Limb (tissue), 2 donors: ENCODE data around the gene PARD6G.
A peak's percentile ranks its signal among the peaks of the same experiment; 100 is the strongest.

Source experiments
- DNase-seq, 2 donors: peaks; one replicate each; pipeline ENCODE4 v3.0.0-alpha.2; 2016; ENCODE audit errors: extremely low spot score in 2 of 2

PARD6G gene

GRCh38 chr18:80247393-80247841, at the start of gene PARD6G:
PARD6G (minus strand) TSS chr18:80247514; CDS start chr18:80247348, 166 bp downstream.
- DNase-seq = peak; percentile 73 to 94

- peak in 1 of 2 donors; percentile 61 for DNase-seq
Observed at GRCh38 chr18:80262241-80263033, 15.1 kb upstream of the PARD6G start.

- DNase-seq = no peak
Observed at GRCh38 chr18:80259610-80260009, 12.3 kb upstream of the PARD6G start.

GRCh38 chr18:80258640-80259039, 11.3 kb upstream of the PARD6G start:
- no peak for DNase-seq

GRCh38 chr18:80257579-80258543, 10.5 kb upstream of the PARD6G start:
- peak; percentile 30 to 64 for DNase-seq

- DNase-seq = no peak
Observed at GRCh38 chr18:80254971-80255500, 7.7 kb upstream of the PARD6G start.

GRCh38 chr18:80253871-80254492, 6.7 kb upstream of the PARD6G start:
- no peak for DNase-seq

- DNase-seq = no peak
Observed at GRCh38 chr18:80253236-80253635, 5.9 kb upstream of the PARD6G start.

GRCh38 chr18:80252136-80252535, 4.8 kb upstream of the PARD6G start:
- no peak for DNase-seq

GRCh38 chr18:80251700-80252099, 4.4 kb upstream of the PARD6G start:
- DNase-seq = no peak

- no peak for DNase-seq
Observed at GRCh38 chr18:80250740-80251364, 3.5 kb upstream of the PARD6G start.

- DNase-seq = no peak
Observed at GRCh38 chr18:80249217-80250093, 2.1 kb upstream of the PARD6G start.

- DNase-seq = peak; percentile 30 to 85
Observed at GRCh38 chr18:80246445-80247392, 595 bp downstream of the PARD6G start.

- DNase-seq = no peak
Observed at GRCh38 chr18:80245781-80246444, 1.4 kb downstream of the PARD6G start.

GRCh38 chr18:80244956-80245730, 2.2 kb downstream of the PARD6G start:
- no peak for DNase-seq

- no peak for DNase-seq
Observed at GRCh38 chr18:80244167-80244566, 3.1 kb downstream of the PARD6G start.

- DNase-seq = no peak
Observed at GRCh38 chr18:80243204-80243603, 4.1 kb downstream of the PARD6G start.
